HepG2 (cell line): Measurements from ENCODE around the gene SPTBN5. TPM values are rescaled to one million over a fixed set of nuclear protein-coding genes. Genes with fewer than 3 reads are reported as not detected.

Experiments
- ARID5B ChIP-seq: IDR thresholded peaks from 2 replicates; pipeline ENCODE4 v1.4.0; 2020; ENCODE audit warnings: mild to moderate bottlenecking, missing genetic modification reagents
- CBX5 ChIP-seq: sonication (generic); formaldehyde crosslinking; IDR thresholded peaks from 2 replicates; pipeline ENCODE4 v1.4.0; 2020; ENCODE audit warnings: missing genetic modification reagents, borderline replicate concordance
- CHD2 ChIP-seq: IDR thresholded peaks from 2 replicates; pipeline ENCODE4 v1.6.1; 2011; ENCODE audit warnings: low read depth, low read length, improper control_type of control experiment
- CREM ChIP-seq, 2 experiments: sonication (generic) in 1 of 2; formaldehyde crosslinking in 1 of 2; IDR thresholded peaks; 2 replicates each; pipeline versions ENCODE4 v1.4.0 to v1.6.1; 2016 to 2020; ENCODE audit warnings: antibody characterized with exemption in 1 of 2, mild to moderate bottlenecking in 1 of 2, missing genetic modification reagents in 1 of 2
- GLMP ChIP-seq: sonication (generic); formaldehyde crosslinking; IDR thresholded peaks from 2 replicates; pipeline ENCODE4 v1.9.0; 2021; ENCODE audit warnings: missing genetic modification reagents, mild to moderate bottlenecking, borderline replicate concordance
- ISX ChIP-seq: sonication (generic); formaldehyde crosslinking; conservative IDR thresholded peaks from 2 replicates; pipeline ENCODE4 v1.5.0; 2020; ENCODE audit warnings: missing genetic modification reagents
- RNF2 ChIP-seq: fragments of 450-650 bp; conservative IDR thresholded peaks from 2 replicates; pipeline ENCODE4 v1.6.1; 2016; ENCODE audit warnings: low read depth
- SNRNP70 ChIP-seq: fragments of 200-400 bp; formaldehyde crosslinking; IDR thresholded peaks from 2 replicates; pipeline ENCODE4 v1.6.1; 2017; ENCODE audit warnings: mild to moderate bottlenecking, low read depth, low read length, moderate library complexity
- ZBED4 ChIP-seq: sonication (generic); formaldehyde crosslinking; IDR thresholded peaks from 2 replicates; pipeline ENCODE4 v1.4.0; 2020; ENCODE audit warnings: missing genetic modification reagents, borderline replicate concordance
- ZBTB1 ChIP-seq: sonication (generic); formaldehyde crosslinking; IDR thresholded peaks from 2 replicates; pipeline ENCODE4 v1.4.0; 2020; ENCODE audit warnings: missing genetic modification reagents, borderline replicate concordance
- ZBTB40 ChIP-seq, 2 experiments: fragments of 450-650 bp in 1 of 2; sonication (generic) in 1 of 2; formaldehyde crosslinking in 1 of 2; IDR thresholded peaks; 2 replicates each; pipeline versions ENCODE4 v1.6.1 to v1.8.0; 2016 to 2022; ENCODE audit warnings: antibody characterized with exemption in 1 of 2, mild to moderate bottlenecking in 1 of 2, missing genetic modification reagents in 1 of 2
- polyA plus RNA-seq, 8 experiments: library from polyadenylated mRNA; depleted of rRNA in 3 of 8; stranded (reverse) in 7 of 8; unstranded in 1 of 8; fragments of >200 nt; fragmentation: Illumina TruSeq in 4 of 8; extraction: Trizol in 4 of 8; gene quantifications; 2 replicates each; pipeline versions ENCODE4 v1.2.1 to v1.2.3, GENCODE V29; 2011 to 2016; ENCODE audit warnings: low read depth in 4 of 8, missing spikeins in 1 of 8, mixed read lengths in 1 of 8; ENCODE audit not compliant: insufficient read depth in 1 of 8
- total RNA-seq, 5 experiments: library from RNA; depleted of rRNA; stranded (reverse); fragments of >200 nt; fragmentation: Illumina TruSeq; extraction: Trizol; gene quantifications; 2 replicates each; pipeline ENCODE4 v1.2.3, GENCODE V29; 2016; ENCODE audit warnings: low read depth in 1 of 5

The SPTBN5 gene
- total and polyA plus RNA-seq, 2 of the 13 experiments (the other 11 are each of a cell fraction or from before 2014, with no cell fraction given): 0.01 to 0.07 TPM

- TF ChIP-seq ZBTB40 (IDR thresholded peaks at IDR 0.05) (no peak), ZBTB40 (CRISPR knock-in tag; IDR thresholded peaks at IDR 0.05) (no peak), ISX (CRISPR knock-in tag) (no peak), RNF2 (no peak), CBX5 (CRISPR knock-in tag) (no peak), SNRNP70 (no peak), GLMP (CRISPR knock-in tag) (no peak), ZBED4 (CRISPR knock-in tag) (no peak), ARID5B (CRISPR knock-in tag) (no peak), CREM (IDR thresholded peaks at IDR 0.05) (no peak), CREM (CRISPR knock-in tag; IDR thresholded peaks at IDR 0.05) (no peak), ZBTB1 (CRISPR knock-in tag) (no peak), CHD2 (no peak)
- TF ChIP-seq, all 625 proteins: peak for 0
These were observed 17.8 kb downstream of the SPTBN5 start (continued) for GRCh38 chr15:41876007-41876406.
